ENCODE measurements around the gene CAB39. TPM values are rescaled to one million over a fixed set of nuclear protein-coding genes. Genes with fewer than 3 reads are reported as not detected.
A peak's percentile ranks its signal among the peaks of the same experiment; 100 is the strongest.

The CAB39 gene
- total RNA-seq, 1 donor: 86.4 TPM

DNA sequence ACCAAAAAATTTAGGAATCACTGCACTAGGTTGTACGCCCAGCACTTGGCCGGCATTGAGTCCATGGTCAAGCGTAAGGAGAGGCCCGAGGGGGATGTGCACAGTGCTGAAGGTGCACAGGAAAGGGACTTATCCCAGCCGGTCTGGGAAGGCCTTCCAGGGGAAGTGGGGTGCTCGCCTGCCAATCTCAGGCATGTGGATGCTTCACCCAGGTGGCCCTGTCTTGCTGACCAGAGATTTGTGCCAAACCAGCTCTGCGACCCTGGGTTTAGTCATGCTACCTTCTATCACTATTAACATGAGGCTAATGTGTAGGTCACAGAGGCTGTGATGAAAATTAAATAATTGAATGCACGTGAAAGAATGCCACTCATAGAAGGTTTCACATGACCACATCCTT lies 150.4 kb downstream of the CAB39 start:
- TF ChIP-seq, protein P1, sequence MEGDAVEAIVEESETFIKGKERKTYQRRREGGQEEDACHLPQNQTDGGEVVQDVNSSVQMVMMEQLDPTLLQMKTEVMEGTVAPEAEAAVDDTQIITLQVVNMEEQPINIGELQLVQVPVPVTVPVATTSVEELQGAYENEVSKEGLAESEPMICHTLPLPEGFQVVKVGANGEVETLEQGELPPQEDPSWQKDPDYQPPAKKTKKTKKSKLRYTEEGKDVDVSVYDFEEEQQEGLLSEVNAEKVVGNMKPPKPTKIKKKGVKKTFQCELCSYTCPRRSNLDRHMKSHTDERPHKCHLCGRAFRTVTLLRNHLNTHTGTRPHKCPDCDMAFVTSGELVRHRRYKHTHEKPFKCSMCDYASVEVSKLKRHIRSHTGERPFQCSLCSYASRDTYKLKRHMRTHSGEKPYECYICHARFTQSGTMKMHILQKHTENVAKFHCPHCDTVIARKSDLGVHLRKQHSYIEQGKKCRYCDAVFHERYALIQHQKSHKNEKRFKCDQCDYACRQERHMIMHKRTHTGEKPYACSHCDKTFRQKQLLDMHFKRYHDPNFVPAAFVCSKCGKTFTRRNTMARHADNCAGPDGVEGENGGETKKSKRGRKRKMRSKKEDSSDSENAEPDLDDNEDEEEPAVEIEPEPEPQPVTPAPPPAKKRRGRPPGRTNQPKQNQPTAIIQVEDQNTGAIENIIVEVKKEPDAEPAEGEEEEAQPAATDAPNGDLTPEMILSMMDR (IDR thresholded peaks at IDR 0.05; ENCODE audit: insufficient read depth, low read depth, low read length): no peak
- DNase-seq (ENCODE audit: low read depth): no peak
- H3K4me3 ChIP-seq (ENCODE audit: low read depth, low read length): no peak overlapping the region

GRCh38 chr2:230863442-230864121 lies 150.9 kb downstream of the CAB39 start:
- no peak overlapping the region for H3K4me3 ChIP-seq (ENCODE audit: low read depth, low read length)
- TF ChIP-seq, protein P1 (IDR thresholded peaks at IDR 0.05; ENCODE audit: insufficient read depth, low read depth, low read length): no peak
- no peak for DNase-seq (ENCODE audit: low read depth)

DNA sequence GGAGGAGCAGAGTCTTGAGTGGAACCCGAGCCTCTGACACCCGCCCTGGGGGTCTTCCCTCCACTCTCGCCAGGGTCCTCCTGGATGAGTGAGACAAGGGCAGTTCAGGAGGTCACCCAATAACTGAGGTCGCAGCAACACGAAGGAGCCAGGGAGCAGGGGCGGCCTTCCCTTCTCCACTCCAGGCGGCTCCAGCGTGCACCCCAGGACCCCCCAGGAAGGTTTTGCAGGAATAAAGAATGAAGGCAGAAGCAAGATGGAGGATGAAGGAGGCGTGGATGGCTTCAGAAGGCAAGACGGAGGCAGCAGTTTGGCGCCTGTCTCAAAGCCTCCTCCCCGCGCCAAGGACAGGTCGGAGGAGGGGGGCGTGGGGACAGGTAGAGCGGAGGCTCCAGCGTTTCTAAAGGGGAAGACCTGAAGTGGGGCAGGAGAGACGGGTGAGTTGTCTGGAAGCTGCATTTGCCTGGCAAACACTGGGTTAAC lies 151.5 kb downstream of the CAB39 start:
- TF ChIP-seq, protein P1 (IDR thresholded peaks at IDR 0.05; ENCODE audit: insufficient read depth, low read depth, low read length): no peak
- H3K4me3 ChIP-seq (ENCODE audit: low read depth, low read length): peak overlapping the region; percentile 69
- DNase-seq (ENCODE audit: low read depth): no peak

DNA sequence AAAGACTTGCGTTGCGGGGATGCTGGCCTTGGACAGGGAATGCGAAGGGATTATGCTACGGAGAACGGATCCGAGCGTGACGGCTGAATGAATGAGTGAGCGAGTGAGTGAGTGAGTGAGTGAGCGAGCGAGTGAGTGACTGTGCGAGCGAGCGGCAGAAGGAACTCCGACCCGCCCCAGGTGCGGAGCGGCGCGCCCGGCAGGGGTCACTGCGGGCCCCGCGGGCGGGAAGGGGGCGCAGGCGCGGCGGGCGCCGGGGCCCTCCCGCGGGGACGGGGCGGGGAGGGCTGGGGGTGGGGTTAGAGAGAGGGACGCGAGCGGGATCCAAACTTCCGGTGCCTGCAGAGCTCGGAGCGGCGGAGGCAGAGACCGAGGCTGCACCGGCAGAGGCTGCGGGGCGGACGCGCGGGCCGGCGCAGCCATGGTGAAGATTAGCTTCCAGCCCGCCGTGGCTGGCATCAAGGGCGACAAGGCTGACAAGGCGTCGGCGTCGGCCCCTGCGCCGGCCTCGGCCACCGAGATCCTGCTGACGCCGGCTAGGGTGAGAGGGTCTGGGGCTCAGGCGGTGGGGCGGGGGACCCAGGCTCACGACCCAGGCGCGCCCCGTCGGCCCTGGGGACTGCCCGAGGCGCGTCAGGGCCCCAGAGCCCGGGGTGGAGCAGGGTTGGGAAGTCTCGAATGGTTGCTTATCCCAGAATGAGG lies 152.1 kb downstream of the CAB39 start, which contains the start of gene ITM2C:
Gene ITM2C (plus strand): TSS at position 338 of the 702 bp plus-strand sequence. CDS start 84 bp downstream, at position 422.
- H3K4me3 ChIP-seq (ENCODE audit: low read depth, low read length): peak within 1 kb of the TSS; percentile 69
- TF ChIP-seq, protein P1 (IDR thresholded peaks at IDR 0.05; ENCODE audit: insufficient read depth, low read depth, low read length): no peak
- peak; percentile 69 for DNase-seq (ENCODE audit: low read depth)

DNA sequence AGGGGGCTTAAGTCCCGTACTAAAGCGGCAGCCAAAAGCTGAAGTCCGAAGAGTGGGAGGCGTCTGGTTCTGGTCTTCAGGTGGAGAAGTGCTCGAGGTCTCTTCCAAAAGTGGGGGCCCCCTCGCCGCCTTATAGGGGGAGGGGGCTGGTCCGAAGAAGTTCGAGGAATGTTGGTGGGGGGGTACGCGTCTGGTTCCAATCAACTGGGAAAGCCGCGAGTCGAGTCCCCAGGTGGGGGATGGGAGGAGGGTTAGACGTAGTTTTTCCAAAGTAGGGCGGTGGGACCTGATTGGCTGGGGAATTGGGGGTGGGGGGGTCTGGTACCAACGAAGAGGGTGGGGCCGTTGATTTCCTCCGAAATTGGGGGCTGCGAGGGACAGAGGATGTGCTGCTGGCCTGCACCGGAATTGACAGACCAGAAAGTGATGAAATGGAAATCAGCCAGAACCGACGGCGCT lies 152.7 kb downstream of the CAB39 start:
- TF ChIP-seq, protein P1 (IDR thresholded peaks at IDR 0.05; ENCODE audit: insufficient read depth, low read depth, low read length): no peak

GRCh38 chr2:230865766-230866755 lies 153.4 kb downstream of the CAB39 start:
- peak; percentile 14 for DNase-seq (ENCODE audit: low read depth)
- peak overlapping the region; percentile 69 for H3K4me3 ChIP-seq (ENCODE audit: low read depth, low read length)
- TF ChIP-seq, protein P1 (IDR thresholded peaks at IDR 0.05; ENCODE audit: insufficient read depth, low read depth, low read length): peak; percentile 19

More for the DNA sequence above, 152.7 kb downstream of the CAB39 start:
- DNase-seq (ENCODE audit: low read depth): no peak
- peak overlapping the region; percentile 69 for H3K4me3 ChIP-seq (ENCODE audit: low read depth, low read length)

Data from fibroblast of villous mesenchyme (primary cell).